Measurements from ENCODE around the gene MKRN2. TPM values are rescaled to one million over a fixed set of nuclear protein-coding genes. Genes with fewer than 3 reads are reported as not detected.

Gene MKRN2
- total and polyA plus RNA-seq, 9 of the 15 experiments (the other 6 are each of a cell fraction or from before 2014, with no cell fraction given), result 29.4 to 63.2 (median 42.9) TPM

GRCh38 chr3:12601072-12601471, 44.2 kb downstream of the MKRN2 start:
- Histone ChIP-seq H3K36me3 (ENCODE audit: control insufficient read depth, insufficient read depth, low read length) (peaks cover 95% of the 10 kb centered on the region), H3K27me3 (ENCODE audit: control insufficient read depth in 2 of 2, insufficient read depth in 2 of 2, low read length in 2 of 2) (no peaks in the 10 kb centered on the region), H4K20me1 (replicated peaks; ENCODE audit: control insufficient read depth, insufficient read depth, low read length) (no peaks in the 10 kb centered on the region), H3K4me2 (ENCODE audit: insufficient read depth, low read length) (no peak overlapping the region), H3K9me3 (replicated peaks; ENCODE audit: control insufficient read depth, insufficient read depth, low read depth, low read length) (no peaks in the 10 kb centered on the region), H3K27ac (ENCODE audit: extremely low read depth, low read depth, low read length) (no peak overlapping the region), H3K79me2 (ENCODE audit: control insufficient read depth, insufficient read depth, low read length) (no peaks in the 10 kb centered on the region), H3K9me1 (ENCODE audit: control insufficient read depth, insufficient read depth, low read length) (no peaks in the 10 kb centered on the region), H3K4me1 (replicated peaks in 1 of 2; ENCODE audit: control insufficient read depth in 2 of 2, insufficient read depth in 2 of 2, low read length in 2 of 2) (no peaks in the 10 kb centered on the region), H2AFZ (ENCODE audit: low read depth, low read length) (no peak overlapping the region), H3K9ac (ENCODE audit: insufficient read depth in 1 of 2, low read depth in 2 of 2, low read length in 2 of 2) (no peak overlapping the region), H3K4me3 (no peak overlapping the region)
- WGBS (ENCODE audit: insufficient coverage, low coverage, missing lambda C conversion rate), result 76% methylated on average over 1 of the region's 1 CpG
- intact Hi-C loops (cut with micrococcal nuclease) (no loop called here), in situ Hi-C loops (cut with MboI) (no loop called here)
- no TSS peak for BruUV-seq (replicated peaks)
- CTCF ChIA-PET (ENCODE audit: low intra/inter-chr PET ratio), result interaction anchor here (1.3 kb wide), 1 partner anchor 119 kb away, joined by 4 read pairs; no protein-coding TSS in a partner anchor
- ATAC-seq, result no peak
- POLR2A ChIA-PET, result interaction anchor here (0.5 to 1.5 kb wide), 6 partner anchors 18 to 459 kb away, joined by 3 to 6 read pairs (median 4); no protein-coding TSS in a partner anchor
- FAIRE-seq, result no peak
- peak in 2 of 4 experiments; percentile 56 to 61 for DNase-seq (ENCODE audit: extremely low read depth in 1 of 4, low spot score in 3 of 4)
- TF ChIP-seq ZNF277 (CRISPR knock-in tag; IDR thresholded peaks at IDR 0.05; ENCODE audit: borderline replicate concordance), result no peak
- peak in 2 of 3 experiments; percentile 1 to 25; a peak in 2 of 6 replicates for TF ChIP-seq CTCF (IDR thresholded peaks at IDR 0.05 in 2 of 3, conservative IDR thresholded peaks at IDR 0.05 in 1 of 3; ENCODE audit: insufficient read depth in 2 of 3, low read depth in 1 of 3, low read length in 3 of 3)
- TF ChIP-seq RAD21 (CRISPR knock-in tag; conservative IDR thresholded peaks at IDR 0.05 in 1 of 2, IDR thresholded peaks at IDR 0.05 in 1 of 2), result peak in 1 of 2 experiments; percentile 23; a peak in 1 of 4 replicates
